Activated naive CD4-positive, alpha-beta T cell treated with anti-CD3 and anti-CD28 coated beads, Interleukin-2, amount 10 ng/mL, durations not matched to agents 7 days and 5 days (primary cell): ENCODE measurements around the gene ADAMTSL2.

Experiments used
- CTCF ChIA-PET: fragments of 350-600 bp; sonication (Branson Sonifier 250); formaldehyde crosslinking; loops from one replicate; lab custom pipeline; 2021; ENCODE audit warnings: antibody characterized with exemption; lab: Charles Lee
- DNase-seq: peaks from one replicate; pipeline ENCODE4 v3.0.0-alpha.2; 2020
- H3K27ac Mint-ChIP-seq: one replicate; pipeline ENCODE4 v1.8.0; 2021; ENCODE audit warnings: mild to moderate bottlenecking, moderate library complexity, mixed read lengths
- H3K27me3 Mint-ChIP-seq: one replicate; pipeline ENCODE4 v1.8.0; 2021; ENCODE audit warnings: mild to moderate bottlenecking, mixed read lengths
- H3K36me3 Mint-ChIP-seq: one replicate; pipeline ENCODE4 v1.8.0; 2021; ENCODE audit warnings: mixed read lengths
- H3K4me1 Mint-ChIP-seq: one replicate; pipeline ENCODE4 v1.8.0; 2021; ENCODE audit warnings: mixed read lengths
- H3K4me3 Mint-ChIP-seq: one replicate; pipeline ENCODE4 v1.8.0; 2021; ENCODE audit warnings: mild to moderate bottlenecking, moderate library complexity, mixed read lengths
- H3K9me3 Mint-ChIP-seq: one replicate; pipeline ENCODE4 v1.8.0; 2021; ENCODE audit warnings: mixed read lengths

The ADAMTSL2 gene

DNA sequence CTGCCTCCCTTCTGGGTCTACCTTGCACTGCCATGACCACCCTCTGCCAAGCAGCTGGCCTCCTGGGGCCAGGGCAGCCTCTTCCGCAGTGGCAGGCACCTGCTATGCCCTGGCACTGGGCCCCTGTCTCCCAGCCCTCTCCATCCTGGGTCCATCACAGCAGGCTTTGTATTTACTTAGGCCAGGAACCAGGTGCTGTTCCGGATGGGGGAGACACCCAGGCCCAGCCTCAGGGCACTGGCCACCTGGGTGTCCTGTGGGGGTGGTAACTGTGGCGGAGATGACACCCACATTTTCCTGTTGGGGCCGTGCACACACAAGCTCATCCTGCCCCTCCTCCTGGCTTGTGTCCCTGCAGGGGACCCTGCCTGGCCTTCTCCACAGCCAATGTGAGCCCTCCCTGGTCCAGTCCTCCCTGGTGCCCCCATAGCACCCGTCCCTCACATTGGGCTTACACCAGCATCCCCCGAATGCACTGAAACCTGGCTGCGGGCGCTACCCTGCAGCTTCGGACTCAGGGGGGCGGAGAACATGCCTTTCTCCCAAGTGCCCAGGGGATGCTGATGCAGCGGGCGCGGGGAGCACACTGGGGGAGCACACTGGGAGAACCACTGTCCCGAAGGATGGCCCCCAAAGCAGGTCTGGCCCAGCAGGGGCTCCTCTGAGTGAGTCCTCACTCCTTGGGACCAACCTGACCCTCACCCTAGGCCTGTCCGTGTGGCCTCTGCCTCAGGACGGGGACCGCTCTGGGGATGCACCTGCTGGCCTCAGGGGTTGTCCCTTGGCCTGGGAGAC is 56.8 kb downstream of the ADAMTSL2 start:
- CTCF ChIA-PET, result interaction anchor here (0.9 to 1.2 kb wide), 3 partner anchors 16 to 151 kb away, joined by 3 to 4 read pairs (median 3); no protein-coding TSS in a partner anchor
- Mint-ChIP-seq H3K4me3 (no peak overlapping the region), H3K36me3 (no peaks in the 10 kb centered on the region), H3K27ac (no peak overlapping the region), H3K9me3 (peaks cover 4% of the 10 kb centered on the region), H3K27me3 (peaks cover 13% of the 10 kb centered on the region), H3K4me1 (no peaks in the 10 kb centered on the region)
- no peak for DNase-seq

- no peak for DNase-seq
- Mint-ChIP-seq H3K27ac (no peak overlapping the region), H3K36me3 (no peaks in the 10 kb centered on the region), H3K4me3 (no peak overlapping the region), H3K4me1 (no peaks in the 10 kb centered on the region), H3K9me3 (peaks cover 5% of the 10 kb centered on the region), H3K27me3 (peaks cover 7% of the 10 kb centered on the region)
- CTCF ChIA-PET, result interaction anchor here (1.2 kb wide), 1 partner anchor 135 kb away, joined by 3 read pairs; no protein-coding TSS in a partner anchor
Measured at GRCh38 chr9:133591985-133592384, 57.5 kb downstream of the ADAMTSL2 start.

- peak; percentile 54 for DNase-seq
- H3K27me3 Mint-ChIP-seq, result no peaks in the 10 kb centered on the region
- H3K4me3 Mint-ChIP-seq, result no peak overlapping the region
- H3K9me3 Mint-ChIP-seq, result peaks cover 12% of the 10 kb centered on the region
- CTCF ChIA-PET, result interaction anchor here (1.2 to 1.6 kb wide), 3 partner anchors 9 to 135 kb away, joined by 3 to 4 read pairs (median 3); no protein-coding TSS in a partner anchor
- H3K27ac Mint-ChIP-seq, result no peak overlapping the region
- no peaks in the 10 kb centered on the region for H3K4me1 Mint-ChIP-seq
- peaks cover 2% of the 10 kb centered on the region for H3K36me3 Mint-ChIP-seq
Measured at GRCh38 chr9:133592731-133593409, 58.4 kb downstream of the ADAMTSL2 start.

GRCh38 chr9:133593587-133594253 is 59.2 kb downstream of the ADAMTSL2 start:
- Mint-ChIP-seq H3K27ac (peak overlapping the region; percentile 9), H3K4me1 (no peaks in the 10 kb centered on the region), H3K27me3 (no peaks in the 10 kb centered on the region), H3K9me3 (peaks cover 11% of the 10 kb centered on the region), H3K4me3 (no peak overlapping the region), H3K36me3 (peaks cover 2% of the 10 kb centered on the region)
- CTCF ChIA-PET, result interaction anchor here (1.3 to 1.6 kb wide), 2 partner anchors 9 to 134 kb away, joined by 3 to 4 read pairs; no protein-coding TSS in a partner anchor
- DNase-seq, result no peak

GRCh38 chr9:133594310-133594709 is 59.8 kb downstream of the ADAMTSL2 start:
- Mint-ChIP-seq H3K4me3 (no peak overlapping the region), H3K9me3 (peaks cover 11% of the 10 kb centered on the region), H3K27me3 (no peaks in the 10 kb centered on the region), H3K27ac (no peak overlapping the region), H3K4me1 (no peaks in the 10 kb centered on the region), H3K36me3 (peaks cover 2% of the 10 kb centered on the region)
- no peak for DNase-seq
- CTCF ChIA-PET, result interaction anchor here (1.3 to 1.6 kb wide), 2 partner anchors 8 to 133 kb away, joined by 3 to 4 read pairs; no protein-coding TSS in a partner anchor

DNA sequence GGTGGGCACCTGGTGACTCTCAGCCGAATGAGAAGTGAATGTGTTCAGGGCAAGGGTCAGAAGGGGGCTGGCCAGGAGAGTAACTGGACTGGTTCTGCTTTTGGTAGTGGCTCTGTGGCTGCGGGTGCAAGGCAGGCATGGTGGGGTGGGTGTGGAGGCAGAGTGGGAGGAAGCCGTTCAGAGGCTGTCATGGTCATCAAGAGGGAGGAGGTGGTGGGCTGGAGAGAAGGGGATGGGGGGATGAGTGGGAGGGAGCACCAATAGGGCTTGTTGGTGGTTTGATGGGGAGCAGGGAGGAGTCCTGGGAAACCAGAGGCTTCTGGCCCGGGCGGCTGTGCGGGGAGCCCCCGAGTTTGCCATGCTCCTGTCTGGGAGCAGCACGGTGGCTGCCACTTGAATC is 61.4 kb downstream of the ADAMTSL2 start:
- Mint-ChIP-seq H3K4me1 (no peaks in the 10 kb centered on the region), H3K27me3 (no peaks in the 10 kb centered on the region), H3K4me3 (no peak overlapping the region), H3K27ac (no peak overlapping the region), H3K36me3 (peaks cover 2% of the 10 kb centered on the region), H3K9me3 (peaks cover 11% of the 10 kb centered on the region)
- CTCF ChIA-PET, result no interaction called here
- DNase-seq, result no peak

GRCh38 chr9:133597316-133597957 is 62.9 kb downstream of the ADAMTSL2 start:
- Mint-ChIP-seq H3K4me3 (no peak overlapping the region), H3K36me3 (peaks cover 2% of the 10 kb centered on the region), H3K4me1 (no peaks in the 10 kb centered on the region), H3K27me3 (no peaks in the 10 kb centered on the region), H3K9me3 (peaks cover 11% of the 10 kb centered on the region), H3K27ac (no peak overlapping the region)
- no peak for DNase-seq
- CTCF ChIA-PET, result interaction anchor here (0.9 kb wide), 1 partner anchor 34 kb away, joined by 3 read pairs; no protein-coding TSS in a partner anchor

DNA sequence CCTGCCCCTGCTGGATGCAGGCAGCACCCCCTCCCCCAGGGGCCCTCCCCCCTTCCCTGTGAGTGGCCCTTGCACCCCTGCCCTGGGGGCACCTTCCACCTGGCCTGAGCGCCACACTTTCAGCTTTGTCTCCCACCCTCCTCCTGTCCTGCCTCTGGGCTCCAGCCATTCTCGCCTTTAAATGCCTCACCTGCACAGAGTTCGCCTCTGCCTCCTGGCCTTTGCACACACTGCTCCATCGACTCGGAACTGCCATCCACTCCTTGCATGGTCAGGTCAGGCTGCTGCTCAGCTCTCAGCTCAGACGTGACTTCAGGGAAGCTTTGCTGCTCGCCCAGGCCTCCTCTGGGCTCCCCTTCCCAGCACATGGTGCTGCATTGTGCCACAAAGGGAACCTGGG is 64.5 kb downstream of the ADAMTSL2 start:
- H3K36me3 Mint-ChIP-seq, result peaks cover 2% of the 10 kb centered on the region
- H3K9me3 Mint-ChIP-seq, result peaks cover 11% of the 10 kb centered on the region
- no peaks in the 10 kb centered on the region for H3K4me1 Mint-ChIP-seq
- no peak for DNase-seq
- CTCF ChIA-PET, result interaction anchor here (1.1 kb wide), 1 partner anchor 9 kb away, joined by 3 read pairs; no protein-coding TSS in a partner anchor
- peaks cover 4% of the 10 kb centered on the region for H3K27me3 Mint-ChIP-seq
- no peak overlapping the region for H3K4me3 Mint-ChIP-seq
- no peak overlapping the region for H3K27ac Mint-ChIP-seq

DNA sequence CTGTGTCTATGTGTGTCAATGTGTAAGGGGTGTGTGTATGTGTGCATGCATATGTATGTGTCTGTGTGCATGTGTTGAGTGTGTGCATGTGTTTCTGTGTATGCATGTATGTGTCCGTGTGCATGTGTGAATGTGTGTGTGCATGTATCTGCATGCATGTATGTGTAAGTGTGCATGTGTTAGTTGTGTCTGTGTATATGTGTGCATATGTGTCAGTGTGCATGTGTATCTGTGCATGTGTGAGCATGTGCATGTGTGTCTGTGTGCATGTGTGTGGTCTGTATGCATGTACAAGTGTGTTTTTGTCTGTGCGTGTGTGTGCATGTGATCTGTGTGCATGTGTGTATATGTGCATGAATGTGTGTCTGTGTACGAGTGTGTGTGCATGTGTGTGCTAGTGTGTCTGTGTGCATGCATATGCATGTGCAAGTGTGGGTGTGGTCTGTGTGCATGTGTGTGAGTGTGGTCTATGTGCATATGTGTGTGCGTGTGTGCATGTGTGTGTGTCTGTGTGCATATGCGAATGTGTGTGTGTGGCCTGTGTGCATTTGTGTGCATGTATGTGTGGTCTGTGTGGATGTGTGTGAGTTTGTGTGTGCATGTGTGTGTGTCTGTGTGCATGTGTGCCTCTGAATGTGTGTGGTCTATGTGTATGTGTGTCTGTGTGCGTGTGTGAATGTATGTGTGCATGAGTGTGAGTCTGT is 65.1 kb downstream of the ADAMTSL2 start:
- peaks cover 2% of the 10 kb centered on the region for H3K36me3 Mint-ChIP-seq
- peaks cover 11% of the 10 kb centered on the region for H3K9me3 Mint-ChIP-seq
- CTCF ChIA-PET, result interaction anchor here (1.1 kb wide), 1 partner anchor 10 kb away, joined by 3 read pairs; no protein-coding TSS in a partner anchor

DNA sequence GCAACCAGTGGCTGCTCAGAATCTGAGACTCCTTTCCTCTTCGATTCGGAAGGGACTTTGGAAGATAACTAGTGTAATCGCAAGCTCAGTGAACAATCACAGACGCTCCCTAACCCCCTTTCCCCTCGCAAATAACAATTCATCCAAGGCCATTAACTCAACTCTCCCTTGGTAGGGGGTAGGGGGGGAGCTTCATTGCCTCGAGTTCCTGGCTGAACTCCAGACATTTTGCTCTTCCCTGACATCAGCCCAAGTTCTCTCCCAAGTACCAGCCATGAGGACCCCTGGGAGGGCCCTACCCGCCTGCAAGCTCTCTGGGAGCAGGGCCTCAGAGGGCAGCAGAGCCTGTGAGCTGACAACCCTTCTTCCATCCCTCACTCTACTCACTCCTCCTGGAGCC is 66.2 kb downstream of the ADAMTSL2 start:
- CTCF ChIA-PET, result interaction anchor here (2.4 kb wide), 1 partner anchor 11 kb away, joined by 6 read pairs; no protein-coding TSS in a partner anchor
- Mint-ChIP-seq H3K4me3 (no peak overlapping the region), H3K9me3 (peaks cover 11% of the 10 kb centered on the region), H3K27me3 (peaks cover 14% of the 10 kb centered on the region), H3K36me3 (peaks cover 2% of the 10 kb centered on the region), H3K4me1 (no peaks in the 10 kb centered on the region), H3K27ac (no peak overlapping the region)
- no peak for DNase-seq

More for the DNA sequence above, 65.1 kb downstream of the ADAMTSL2 start:
- no peak for DNase-seq
- H3K27me3 Mint-ChIP-seq, result peaks cover 8% of the 10 kb centered on the region
- H3K4me1 Mint-ChIP-seq, result no peaks in the 10 kb centered on the region
- H3K27ac Mint-ChIP-seq, result no peak overlapping the region
- H3K4me3 Mint-ChIP-seq, result no peak overlapping the region

DNA sequence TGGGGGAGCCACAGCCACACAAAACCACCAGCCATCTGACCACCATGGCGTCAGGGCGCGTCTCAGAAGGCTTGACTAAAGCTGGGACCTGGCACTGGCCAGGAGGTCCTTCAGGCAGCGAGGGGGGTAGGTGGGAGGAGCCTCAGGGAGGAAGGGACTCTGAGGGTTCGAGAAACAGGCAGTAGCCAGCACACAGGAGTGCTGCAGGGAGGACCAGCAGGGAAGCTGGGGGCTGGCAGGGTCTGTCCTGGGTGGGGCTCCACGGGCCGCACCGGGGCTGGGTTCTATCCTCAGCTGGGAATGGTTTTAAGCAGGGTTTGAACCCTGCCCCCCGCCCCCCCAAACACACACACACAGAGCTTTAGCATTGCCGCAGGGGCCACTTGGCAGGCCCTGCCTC is 67.2 kb downstream of the ADAMTSL2 start:
- no peak overlapping the region for H3K27ac Mint-ChIP-seq
- CTCF ChIA-PET, result interaction anchor here (0.8 to 2.4 kb wide), 2 partner anchors 8 to 12 kb away, joined by 3 to 6 read pairs; no protein-coding TSS in a partner anchor

DNA sequence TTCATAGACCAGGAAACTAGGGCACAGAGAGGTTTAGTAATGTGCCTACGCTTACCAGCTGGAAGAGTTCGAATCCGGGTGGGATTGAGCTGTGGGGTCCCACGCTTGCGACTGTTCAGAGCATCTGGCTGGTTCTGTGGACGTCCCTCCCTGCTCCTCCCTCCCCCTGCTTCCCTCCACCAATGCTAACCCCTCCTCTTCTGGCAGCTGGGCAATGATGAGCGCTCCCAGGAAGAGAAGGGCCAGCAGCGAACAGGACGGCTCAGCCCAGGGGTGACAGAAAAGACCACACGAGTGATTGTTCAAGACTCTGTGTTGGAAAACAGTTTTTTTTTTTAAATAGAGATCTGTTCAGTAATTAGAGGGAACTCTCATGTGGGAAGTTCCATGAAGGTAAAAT is 67.8 kb downstream of the ADAMTSL2 start:
- Mint-ChIP-seq H3K27ac (no peak overlapping the region), H3K36me3 (peaks cover under 1% of the 10 kb centered on the region), H3K27me3 (peaks cover 27% of the 10 kb centered on the region), H3K9me3 (peaks cover 7% of the 10 kb centered on the region), H3K4me1 (no peaks in the 10 kb centered on the region), H3K4me3 (no peak overlapping the region)
- CTCF ChIA-PET, result interaction anchor here (0.8 to 2.4 kb wide), 3 partner anchors 9 to 125 kb away, joined by 3 to 7 read pairs (median 6); no protein-coding TSS in a partner anchor
- DNase-seq, result no peak

More for the DNA sequence above, 67.2 kb downstream of the ADAMTSL2 start:
- H3K4me3 Mint-ChIP-seq, result no peak overlapping the region
- peaks cover 11% of the 10 kb centered on the region for H3K9me3 Mint-ChIP-seq
- peaks cover 22% of the 10 kb centered on the region for H3K27me3 Mint-ChIP-seq
- no peaks in the 10 kb centered on the region for H3K4me1 Mint-ChIP-seq
- DNase-seq, result no peak
- H3K36me3 Mint-ChIP-seq, result peaks cover 2% of the 10 kb centered on the region
